Measurements from ENCODE around the gene MSH6. TPM values are rescaled to one million over a fixed set of nuclear protein-coding genes. Genes with fewer than 3 reads are reported as not detected.

MSH6 gene
- total RNA-seq, 1 experiment from 2014 or later: 275 TPM

- Mint-ChIP-seq H3K27ac (no peak overlapping the region), H3K36me3 (no peaks in the 10 kb centered on the region), H3K9me3 (no peaks in the 10 kb centered on the region), H3K27me3 (ENCODE audit: low read depth) (0 out of 2 replicates have a peak, but pooled peaks cover 3% of the 10 kb centered on the region), H3K4me3 (no peak overlapping the region), H3K4me1 (peaks cover 22% of the 10 kb centered on the region)
- ChIA-PET CTCF (no interaction called here), POLR2A (no interaction called here)
- no peak for ATAC-seq
- no peak for DNase-seq (ENCODE audit: low spot score)
- TF ChIP-seq GTF2I (CRISPR knock-in tag; conservative IDR thresholded peaks at IDR 0.05) (0 out of 2 replicates have a peak, but pooled peaks have one; percentile 48), AFF4 (CRISPR knock-in tag; IDR thresholded peaks at IDR 0.05; ENCODE audit: borderline replicate concordance) (no peak), ZNF121 (CRISPR knock-in tag; IDR thresholded peaks at IDR 0.05) (peak; percentile 87)
- TF ChIP-seq, protein P1, sequence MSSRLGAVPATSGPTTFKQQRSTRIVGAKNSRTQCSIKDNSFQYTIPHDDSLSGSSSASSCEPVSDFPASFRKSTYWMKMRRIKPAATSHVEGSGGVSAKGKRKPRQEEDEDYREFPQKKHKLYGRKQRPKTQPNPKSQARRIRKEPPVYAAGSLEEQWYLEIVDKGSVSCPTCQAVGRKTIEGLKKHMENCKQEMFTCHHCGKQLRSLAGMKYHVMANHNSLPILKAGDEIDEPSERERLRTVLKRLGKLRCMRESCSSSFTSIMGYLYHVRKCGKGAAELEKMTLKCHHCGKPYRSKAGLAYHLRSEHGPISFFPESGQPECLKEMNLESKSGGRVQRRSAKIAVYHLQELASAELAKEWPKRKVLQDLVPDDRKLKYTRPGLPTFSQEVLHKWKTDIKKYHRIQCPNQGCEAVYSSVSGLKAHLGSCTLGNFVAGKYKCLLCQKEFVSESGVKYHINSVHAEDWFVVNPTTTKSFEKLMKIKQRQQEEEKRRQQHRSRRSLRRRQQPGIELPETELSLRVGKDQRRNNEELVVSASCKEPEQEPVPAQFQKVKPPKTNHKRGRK (CRISPR knock-in tag; IDR thresholded peaks at IDR 0.05; ENCODE audit: borderline replicate concordance): no peak
Observed at GRCh38 chr2:47778698-47779425, 4.1 kb upstream of the MSH6 start.

DNA sequence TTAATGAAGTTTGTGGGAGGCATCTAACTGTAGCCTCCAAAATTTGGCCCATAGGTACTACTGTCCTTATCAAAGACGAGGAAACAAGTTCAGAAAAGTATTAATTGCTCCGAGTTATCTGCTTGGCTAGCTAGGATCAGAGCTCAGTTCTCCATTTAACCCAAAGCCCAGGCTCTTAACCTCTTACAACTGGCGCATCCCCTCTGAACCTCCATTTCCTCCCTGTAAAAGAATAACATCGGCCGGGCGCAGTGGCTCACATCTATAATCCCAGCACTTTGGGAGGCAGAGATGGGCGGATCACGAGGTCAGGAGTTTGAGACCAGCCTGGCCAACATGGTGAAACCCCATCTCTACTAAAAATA, 3.5 kb upstream of the MSH6 start:
- Mint-ChIP-seq H3K9me3 (no peaks in the 10 kb centered on the region), H3K4me1 (peaks cover 20% of the 10 kb centered on the region), H3K27ac (no peak overlapping the region), H3K4me3 (no peak overlapping the region), H3K27me3 (ENCODE audit: low read depth) (0 out of 2 replicates have a peak, but pooled peaks cover 3% of the 10 kb centered on the region), H3K36me3 (no peaks in the 10 kb centered on the region)
- DNase-seq (ENCODE audit: low spot score) (no peak), ATAC-seq (no peak)
- TF ChIP-seq CBFB (CRISPR knock-in tag; IDR thresholded peaks at IDR 0.05; ENCODE audit: low read depth) (no peak), JUN (CRISPR knock-in tag; IDR thresholded peaks at IDR 0.05) (no peak), SMAD4 (CRISPR knock-in tag; IDR thresholded peaks at IDR 0.05) (no peak), FOXJ3 (CRISPR knock-in tag; IDR thresholded peaks at IDR 0.05; ENCODE audit: borderline replicate concordance) (no peak), ELF4 (CRISPR knock-in tag; IDR thresholded peaks at IDR 0.05; ENCODE audit: low read depth) (no peak), RORB (CRISPR knock-in tag; IDR thresholded peaks at IDR 0.05) (no peak), NR1H2 (CRISPR knock-in tag; IDR thresholded peaks at IDR 0.05) (no peak), ZNF396 (CRISPR knock-in tag; IDR thresholded peaks at IDR 0.05; ENCODE audit: borderline replicate concordance) (no peak), RELA (CRISPR knock-in tag; IDR thresholded peaks at IDR 0.05; ENCODE audit: borderline replicate concordance) (no peak), ZNF425 (CRISPR knock-in tag; conservative IDR thresholded peaks at IDR 0.05) (no peak), ATF1 (CRISPR knock-in tag; IDR thresholded peaks at IDR 0.05) (no peak), SP1 (CRISPR knock-in tag; conservative IDR thresholded peaks at IDR 0.05) (no peak), NFE2L1 (CRISPR knock-in tag; IDR thresholded peaks at IDR 0.05) (no peak)
- TF ChIP-seq, protein P2, sequence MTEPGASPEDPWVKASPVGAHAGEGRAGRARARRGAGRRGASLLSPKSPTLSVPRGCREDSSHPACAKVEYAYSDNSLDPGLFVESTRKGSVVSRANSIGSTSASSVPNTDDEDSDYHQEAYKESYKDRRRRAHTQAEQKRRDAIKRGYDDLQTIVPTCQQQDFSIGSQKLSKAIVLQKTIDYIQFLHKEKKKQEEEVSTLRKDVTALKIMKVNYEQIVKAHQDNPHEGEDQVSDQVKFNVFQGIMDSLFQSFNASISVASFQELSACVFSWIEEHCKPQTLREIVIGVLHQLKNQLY (CRISPR knock-in tag; IDR thresholded peaks at IDR 0.05): no peak
- TF ChIP-seq, protein P1 (CRISPR knock-in tag; IDR thresholded peaks at IDR 0.05; ENCODE audit: borderline replicate concordance): no peak
- TF ChIP-seq, protein P3, sequence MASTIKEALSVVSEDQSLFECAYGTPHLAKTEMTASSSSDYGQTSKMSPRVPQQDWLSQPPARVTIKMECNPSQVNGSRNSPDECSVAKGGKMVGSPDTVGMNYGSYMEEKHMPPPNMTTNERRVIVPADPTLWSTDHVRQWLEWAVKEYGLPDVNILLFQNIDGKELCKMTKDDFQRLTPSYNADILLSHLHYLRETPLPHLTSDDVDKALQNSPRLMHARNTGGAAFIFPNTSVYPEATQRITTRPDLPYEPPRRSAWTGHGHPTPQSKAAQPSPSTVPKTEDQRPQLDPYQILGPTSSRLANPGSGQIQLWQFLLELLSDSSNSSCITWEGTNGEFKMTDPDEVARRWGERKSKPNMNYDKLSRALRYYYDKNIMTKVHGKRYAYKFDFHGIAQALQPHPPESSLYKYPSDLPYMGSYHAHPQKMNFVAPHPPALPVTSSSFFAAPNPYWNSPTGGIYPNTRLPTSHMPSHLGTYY (CRISPR knock-in tag; IDR thresholded peaks at IDR 0.05): no peak
- ChIA-PET POLR2A (no interaction called here), CTCF (no interaction called here)
